Chondrocyte (in vitro differentiated cells): ENCODE measurements around the gene ARHGDIA. TPM values are rescaled to one million over a fixed set of nuclear protein-coding genes. Genes with fewer than 3 reads are reported as not detected.

Source experiments
- DNase-seq: peaks from one replicate; pipeline ENCODE4 v3.0.0; 2021; ENCODE audit warnings: mixed read lengths, low spot score
- H3K27ac Mint-ChIP-seq: one replicate; pipeline ENCODE4 v1.8.0; 2021; ENCODE audit warnings: mild to moderate bottlenecking, moderate library complexity, mixed read lengths; ENCODE audit not compliant: unreplicated experiment
- H3K27me3 Mint-ChIP-seq: 2 replicates; pipeline ENCODE4 v1.8.0; 2021; ENCODE audit warnings: low read depth, mixed read lengths
- H3K36me3 Mint-ChIP-seq: 2 replicates; pipeline ENCODE4 v1.8.0; 2021; ENCODE audit warnings: low read depth, mixed read lengths
- H3K4me1 Mint-ChIP-seq: 2 replicates; pipeline ENCODE4 v1.8.0; 2021; ENCODE audit warnings: low read depth, mild to moderate bottlenecking, mixed read lengths
- H3K4me3 Mint-ChIP-seq: one replicate; pipeline ENCODE4 v1.8.0; 2021; ENCODE audit warnings: mild to moderate bottlenecking, moderate library complexity, mixed read lengths; ENCODE audit not compliant: unreplicated experiment
- H3K9me3 Mint-ChIP-seq: 2 replicates; pipeline ENCODE4 v1.8.0; 2021; ENCODE audit warnings: low read depth, mixed read lengths
- total RNA-seq: library from RNA; stranded (reverse); gene quantifications from 3 replicates; pipeline ENCODE4 v1.2.1, GENCODE V29; 2021
- TF ChIP-seq, protein P1 (sequence below): fragments of 200-600 bp; sonication (generic); IDR thresholded peaks from 2 replicates; pipeline ENCODE4 v1.5.0; 2021; ENCODE audit warnings: antibody characterized with exemption, mild to moderate bottlenecking, moderate library complexity

ARHGDIA gene
- total RNA-seq, 1 donor from 2014 or later, result 481 TPM

DNA sequence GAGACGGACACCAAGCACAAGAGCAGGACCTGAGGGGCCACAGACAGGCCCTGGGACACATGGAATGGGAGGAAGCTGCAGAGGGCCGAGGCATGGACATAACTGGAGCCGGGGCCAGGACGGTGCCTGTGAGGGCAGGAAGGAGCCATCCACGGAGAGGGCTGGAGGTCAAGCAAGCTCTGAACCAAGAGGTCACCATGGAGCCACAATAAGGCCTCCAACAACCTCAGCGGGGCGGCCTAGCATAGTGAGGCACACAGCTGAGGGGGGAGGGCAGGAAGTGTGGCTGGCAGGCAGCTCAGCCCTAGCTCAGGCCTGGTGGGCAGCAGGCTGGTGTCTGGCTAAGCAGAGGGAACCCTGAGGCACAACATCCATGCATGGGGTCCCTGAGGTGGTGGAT lies 42.5 kb downstream of the ARHGDIA start:
- peaks cover 27% of the 10 kb centered on the region for H3K4me1 Mint-ChIP-seq
- H3K27me3 Mint-ChIP-seq, result no peaks in the 10 kb centered on the region
- no peak overlapping the region for H3K27ac Mint-ChIP-seq
- no peak overlapping the region for H3K4me3 Mint-ChIP-seq
- no peaks in the 10 kb centered on the region for H3K9me3 Mint-ChIP-seq
- H3K36me3 Mint-ChIP-seq, result peaks cover 2% of the 10 kb centered on the region
- DNase-seq, result no peak
- TF ChIP-seq, protein P1, sequence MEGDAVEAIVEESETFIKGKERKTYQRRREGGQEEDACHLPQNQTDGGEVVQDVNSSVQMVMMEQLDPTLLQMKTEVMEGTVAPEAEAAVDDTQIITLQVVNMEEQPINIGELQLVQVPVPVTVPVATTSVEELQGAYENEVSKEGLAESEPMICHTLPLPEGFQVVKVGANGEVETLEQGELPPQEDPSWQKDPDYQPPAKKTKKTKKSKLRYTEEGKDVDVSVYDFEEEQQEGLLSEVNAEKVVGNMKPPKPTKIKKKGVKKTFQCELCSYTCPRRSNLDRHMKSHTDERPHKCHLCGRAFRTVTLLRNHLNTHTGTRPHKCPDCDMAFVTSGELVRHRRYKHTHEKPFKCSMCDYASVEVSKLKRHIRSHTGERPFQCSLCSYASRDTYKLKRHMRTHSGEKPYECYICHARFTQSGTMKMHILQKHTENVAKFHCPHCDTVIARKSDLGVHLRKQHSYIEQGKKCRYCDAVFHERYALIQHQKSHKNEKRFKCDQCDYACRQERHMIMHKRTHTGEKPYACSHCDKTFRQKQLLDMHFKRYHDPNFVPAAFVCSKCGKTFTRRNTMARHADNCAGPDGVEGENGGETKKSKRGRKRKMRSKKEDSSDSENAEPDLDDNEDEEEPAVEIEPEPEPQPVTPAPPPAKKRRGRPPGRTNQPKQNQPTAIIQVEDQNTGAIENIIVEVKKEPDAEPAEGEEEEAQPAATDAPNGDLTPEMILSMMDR, result no peak

DNA sequence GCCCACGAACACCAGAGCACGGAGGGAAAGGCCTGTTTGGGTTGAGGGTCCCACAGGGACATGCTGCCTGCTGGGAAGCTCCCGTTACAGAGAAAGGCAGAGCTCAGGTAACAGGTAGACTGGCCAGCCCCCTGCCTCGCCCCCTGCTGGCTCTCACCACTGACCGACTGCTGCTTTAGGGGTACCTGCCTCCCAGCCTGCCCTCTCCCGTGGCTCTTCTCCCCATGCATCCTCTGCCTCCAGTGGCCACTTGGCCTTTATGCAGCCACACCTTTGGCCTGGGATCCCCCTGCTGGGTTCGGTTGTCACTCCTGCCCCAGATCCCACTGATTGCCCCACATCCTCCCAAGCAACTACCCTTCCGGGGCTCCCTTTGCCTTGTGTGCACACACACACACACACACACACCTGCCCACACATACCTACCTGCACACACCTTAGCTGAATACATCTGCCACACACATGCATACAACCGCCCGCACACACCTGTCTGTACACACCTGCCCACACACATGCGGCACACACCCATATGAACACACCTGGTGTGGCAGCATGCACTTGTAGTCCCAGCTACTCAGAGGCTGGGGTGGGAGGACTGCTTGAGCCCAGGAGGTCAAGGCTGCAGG lies 45.2 kb downstream of the ARHGDIA start:
- Mint-ChIP-seq H3K27me3 (no peaks in the 10 kb centered on the region), H3K4me1 (peaks cover 11% of the 10 kb centered on the region), H3K36me3 (peaks cover 8% of the 10 kb centered on the region), H3K9me3 (no peaks in the 10 kb centered on the region), H3K4me3 (no peak overlapping the region), H3K27ac (no peak overlapping the region)
- TF ChIP-seq, protein P1, result no peak
- no peak for DNase-seq

DNA sequence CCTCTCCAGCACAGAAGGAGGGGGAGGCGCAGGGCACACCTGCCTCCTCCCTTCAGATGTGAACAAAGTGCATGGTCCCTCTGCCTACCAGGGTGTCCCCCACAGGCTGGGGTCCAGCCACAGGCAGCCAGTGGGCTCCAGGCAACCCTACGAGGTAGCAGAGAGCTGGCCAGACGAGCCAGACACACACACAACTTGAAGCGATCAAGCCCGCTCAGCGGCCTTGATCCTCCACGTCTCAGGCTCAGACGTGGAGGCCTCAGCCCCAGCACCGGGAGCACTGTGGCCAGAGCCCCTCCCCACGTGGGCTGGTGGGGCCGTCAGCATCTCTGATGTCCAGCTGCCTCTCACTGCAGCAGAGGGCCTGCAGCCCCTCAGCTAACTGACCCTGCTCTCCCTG lies 46.5 kb downstream of the ARHGDIA start:
- Mint-ChIP-seq H3K4me1 (peaks cover 8% of the 10 kb centered on the region), H3K27ac (no peak overlapping the region), H3K36me3 (peaks cover 8% of the 10 kb centered on the region), H3K4me3 (no peak overlapping the region), H3K27me3 (no peaks in the 10 kb centered on the region), H3K9me3 (no peaks in the 10 kb centered on the region)
- TF ChIP-seq, protein P1, result no peak
- DNase-seq, result no peak

DNA sequence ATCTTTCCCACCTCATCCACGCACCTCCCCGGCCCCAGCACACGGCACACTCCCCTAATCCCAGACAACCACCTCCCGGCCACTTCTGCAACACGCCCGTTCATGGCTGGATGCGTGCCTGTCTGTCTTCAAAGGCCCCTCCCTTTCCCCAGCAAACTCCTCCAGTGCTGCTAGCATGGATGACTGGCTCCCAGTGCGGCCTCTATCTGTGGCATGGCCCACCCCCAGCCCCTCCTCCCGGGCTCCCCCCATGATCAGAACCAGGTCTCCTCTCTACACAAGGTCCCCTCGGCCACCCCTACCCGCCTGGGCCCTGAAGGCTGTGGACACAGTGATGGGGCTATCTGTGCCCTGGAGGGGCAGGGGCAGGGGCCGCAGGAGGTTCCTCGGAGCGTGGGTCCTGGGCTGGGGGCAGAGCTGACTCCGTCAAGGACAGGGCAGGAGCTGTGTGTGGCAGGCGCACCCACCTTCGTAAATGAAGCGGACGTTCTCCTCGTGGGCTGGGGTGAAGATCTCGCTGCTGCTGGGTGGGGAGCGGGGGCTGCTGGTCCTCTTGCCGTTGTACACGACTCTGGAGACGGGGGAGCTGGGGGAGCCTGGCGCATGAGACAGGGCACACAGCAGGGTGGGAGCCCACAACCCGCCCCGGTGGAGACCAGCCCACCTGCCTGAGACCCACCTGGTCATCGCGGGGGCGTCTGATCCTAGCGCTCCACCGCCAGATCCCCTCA lies 47.2 kb downstream of the ARHGDIA start:
- Mint-ChIP-seq H3K36me3 (peaks cover 8% of the 10 kb centered on the region), H3K27ac (no peak overlapping the region), H3K9me3 (no peaks in the 10 kb centered on the region), H3K27me3 (peaks cover 1% of the 10 kb centered on the region), H3K4me3 (no peak overlapping the region), H3K4me1 (peaks cover 3% of the 10 kb centered on the region)
- DNase-seq, result no peak
- TF ChIP-seq, protein P1, result no peak

DNA sequence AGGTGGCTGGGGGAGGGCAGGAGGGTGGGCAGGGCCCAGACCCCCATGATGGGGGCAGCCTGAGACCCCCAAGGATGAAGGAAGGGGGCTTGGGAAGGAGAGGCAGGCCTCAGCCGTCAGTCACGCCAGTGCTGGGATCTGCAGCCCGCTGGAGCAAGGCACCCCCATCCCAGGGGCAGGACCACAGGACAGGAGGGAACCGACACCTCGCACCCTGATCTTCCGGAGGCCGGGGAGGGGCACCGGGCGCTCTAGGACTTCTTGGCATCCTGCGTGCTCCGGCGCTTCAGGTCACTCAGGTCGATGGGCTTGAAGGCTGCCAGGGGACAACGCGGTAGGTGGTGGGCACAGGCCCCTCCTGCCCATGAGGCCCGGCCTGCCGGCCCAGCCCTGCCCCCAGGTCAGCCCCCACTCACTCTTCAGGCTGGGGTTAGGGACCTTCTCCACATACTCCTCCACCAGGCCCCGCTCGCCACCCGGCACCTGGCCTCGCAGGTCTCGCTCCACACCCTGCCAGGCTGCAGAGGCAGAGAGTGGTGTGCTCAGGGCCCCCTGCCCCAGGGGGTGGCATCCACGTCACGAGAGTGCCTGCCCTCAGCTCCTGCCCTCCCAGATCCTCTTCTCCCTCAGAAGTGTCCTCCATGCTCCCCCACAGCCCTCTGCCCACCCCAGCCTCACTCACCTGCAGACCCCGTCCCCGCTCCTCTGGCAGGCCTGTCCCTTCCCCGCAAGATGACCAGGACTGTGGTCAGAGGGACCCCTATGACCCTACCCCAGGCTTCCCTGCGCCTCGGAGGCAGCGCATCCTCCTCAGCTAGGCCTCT lies 47.9 kb downstream of the ARHGDIA start:
- H3K4me1 Mint-ChIP-seq, result no peaks in the 10 kb centered on the region
- TF ChIP-seq, protein P1, result no peak
- no peak for DNase-seq
- H3K36me3 Mint-ChIP-seq, result peaks cover 8% of the 10 kb centered on the region
- peaks cover 1% of the 10 kb centered on the region for H3K27me3 Mint-ChIP-seq
- H3K27ac Mint-ChIP-seq, result no peak overlapping the region
- no peaks in the 10 kb centered on the region for H3K9me3 Mint-ChIP-seq
- no peak overlapping the region for H3K4me3 Mint-ChIP-seq
